ENCODE data around the gene CCRL2.
"Not testable (repeated sequence)": the region's sequence is repeated elsewhere in the genome, so short reads cannot be mapped to it uniquely, and the experiment has no call there.

DNA sequence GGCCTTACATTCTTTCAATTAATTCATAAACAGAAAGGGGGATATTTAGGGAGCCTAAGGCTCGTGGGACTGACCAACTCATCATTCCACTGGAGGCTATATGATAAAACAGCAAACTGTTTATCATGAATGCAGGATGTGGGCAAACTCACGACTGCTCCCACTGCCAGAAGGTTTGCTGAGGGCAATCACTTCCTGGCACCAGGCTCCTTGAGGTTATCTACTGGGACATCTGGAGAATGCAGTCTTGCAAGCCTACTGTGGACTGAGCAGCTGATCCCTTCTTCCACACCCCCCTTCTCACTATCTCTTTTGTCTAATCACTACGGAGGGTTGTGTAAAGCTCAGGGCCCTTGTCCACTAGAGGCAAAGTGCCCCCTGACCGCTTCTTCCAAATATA is 26.1 kb downstream of the CCRL2 start:
- TF ChIP-seq, protein P1, sequence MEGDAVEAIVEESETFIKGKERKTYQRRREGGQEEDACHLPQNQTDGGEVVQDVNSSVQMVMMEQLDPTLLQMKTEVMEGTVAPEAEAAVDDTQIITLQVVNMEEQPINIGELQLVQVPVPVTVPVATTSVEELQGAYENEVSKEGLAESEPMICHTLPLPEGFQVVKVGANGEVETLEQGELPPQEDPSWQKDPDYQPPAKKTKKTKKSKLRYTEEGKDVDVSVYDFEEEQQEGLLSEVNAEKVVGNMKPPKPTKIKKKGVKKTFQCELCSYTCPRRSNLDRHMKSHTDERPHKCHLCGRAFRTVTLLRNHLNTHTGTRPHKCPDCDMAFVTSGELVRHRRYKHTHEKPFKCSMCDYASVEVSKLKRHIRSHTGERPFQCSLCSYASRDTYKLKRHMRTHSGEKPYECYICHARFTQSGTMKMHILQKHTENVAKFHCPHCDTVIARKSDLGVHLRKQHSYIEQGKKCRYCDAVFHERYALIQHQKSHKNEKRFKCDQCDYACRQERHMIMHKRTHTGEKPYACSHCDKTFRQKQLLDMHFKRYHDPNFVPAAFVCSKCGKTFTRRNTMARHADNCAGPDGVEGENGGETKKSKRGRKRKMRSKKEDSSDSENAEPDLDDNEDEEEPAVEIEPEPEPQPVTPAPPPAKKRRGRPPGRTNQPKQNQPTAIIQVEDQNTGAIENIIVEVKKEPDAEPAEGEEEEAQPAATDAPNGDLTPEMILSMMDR (IDR thresholded peaks at IDR 0.05), result not testable (repeated sequence)
- not testable (repeated sequence) for TF ChIP-seq POLR2A (IDR thresholded peaks at IDR 0.05)

Measured in right lobe of liver (tissue), 4 donors.